H9 (cell line): Measurements from ENCODE around the gene SH3BP5. TPM values are rescaled to one million over a fixed set of nuclear protein-coding genes. Genes with fewer than 3 reads are reported as not detected.

Source experiments
- DNase-seq: peaks from one replicate; pipeline ENCODE4 v3.0.0-alpha.2; 2017
- H2AFZ ChIP-seq: one replicate; pipeline ENCODE4 v1.6.1; 2013; ENCODE audit warnings: mild to moderate bottlenecking, low read length, control low read depth, moderate library complexity
- H2AK5ac ChIP-seq: 2 replicates; pipeline ENCODE4 v1.6.1; 2013; ENCODE audit warnings: low read length, control low read depth, mixed read lengths; ENCODE audit not compliant: insufficient read length
- H2BK120ac ChIP-seq: one replicate; pipeline ENCODE4 v1.6.1; 2013; ENCODE audit warnings: low read depth, mild to moderate bottlenecking, low read length, control low read depth, inconsistent platforms; ENCODE audit not compliant: poor library complexity, severe bottlenecking
- H2BK12ac ChIP-seq: 2 replicates; pipeline ENCODE4 v1.6.1; 2013; ENCODE audit warnings: low read length, control low read depth, mixed read lengths, low read depth; ENCODE audit not compliant: insufficient read length
- H2BK15ac ChIP-seq: 2 replicates; pipeline ENCODE4 v1.6.1; 2013; ENCODE audit warnings: low read depth, low read length, control low read depth
- H2BK20ac ChIP-seq: one replicate; pipeline ENCODE4 v1.6.1; 2013; ENCODE audit warnings: low read depth, mild to moderate bottlenecking, low read length, control low read depth, inconsistent platforms; ENCODE audit not compliant: poor library complexity, severe bottlenecking
- H2BK5ac ChIP-seq: 2 replicates; pipeline ENCODE4 v1.6.1; 2013; ENCODE audit warnings: low read length, control low read depth, mixed read lengths; ENCODE audit not compliant: insufficient read length
- H3K14ac ChIP-seq: 2 replicates; pipeline ENCODE4 v1.6.1; 2013; ENCODE audit warnings: low read length, control low read depth; ENCODE audit not compliant: insufficient read depth
- H3K18ac ChIP-seq: 2 replicates; pipeline ENCODE4 v1.6.1; 2013; ENCODE audit warnings: low read depth, mild to moderate bottlenecking, mixed read lengths, low read length, control low read depth; ENCODE audit not compliant: insufficient read length
- H3K23ac ChIP-seq: 2 replicates; pipeline ENCODE4 v1.6.1; 2013; ENCODE audit warnings: low read length, control low read depth, mixed read lengths, low read depth; ENCODE audit not compliant: insufficient read length
- H3K23me2 ChIP-seq: 2 replicates; pipeline ENCODE4 v1.6.1; 2013; ENCODE audit warnings: low read depth, mild to moderate bottlenecking, mixed read lengths, low read length, control low read depth; ENCODE audit not compliant: insufficient read length, poor library complexity, severe bottlenecking
- H3K27ac ChIP-seq: 2 replicates; pipeline ENCODE4 v1.5.1; 2013; ENCODE audit warnings: low read length, control low read depth, mixed read lengths, low read depth; ENCODE audit not compliant: insufficient read length
- H3K27me3 ChIP-seq: 2 replicates; pipeline ENCODE4 v1.6.1; 2013; ENCODE audit warnings: low read length, control low read depth, inconsistent platforms; ENCODE audit not compliant: insufficient read depth
- H3K4ac ChIP-seq: 2 replicates; pipeline ENCODE4 v1.6.1; 2013; ENCODE audit warnings: low read depth, mild to moderate bottlenecking, control low read depth, inconsistent platforms, low read length, moderate library complexity
- H3K4me1 ChIP-seq: 2 replicates; pipeline ENCODE4 v1.6.1; 2013; ENCODE audit warnings: low read length, control low read depth, inconsistent platforms; ENCODE audit not compliant: insufficient read depth
- H3K4me2 ChIP-seq: 2 replicates; pipeline ENCODE4 v1.6.1; 2013; ENCODE audit warnings: low read length, control low read depth, mixed read lengths; ENCODE audit not compliant: insufficient read length, insufficient read depth
- H3K56ac ChIP-seq: 2 replicates; pipeline ENCODE4 v1.6.1; 2013; ENCODE audit warnings: low read depth, mild to moderate bottlenecking, mixed read lengths, low read length, control low read depth; ENCODE audit not compliant: insufficient read length
- H3K79me1 ChIP-seq: 2 replicates; pipeline ENCODE4 v1.6.1; 2013; ENCODE audit warnings: low read depth, mild to moderate bottlenecking, moderate library complexity, low read length, control low read depth, inconsistent platforms; ENCODE audit not compliant: insufficient read depth, poor library complexity, severe bottlenecking
- H3K79me2 ChIP-seq: 2 replicates; pipeline ENCODE4 v1.6.1; 2013; ENCODE audit warnings: low read length, control low read depth, inconsistent platforms; ENCODE audit not compliant: insufficient read depth
- H3K9ac ChIP-seq: 2 replicates; pipeline ENCODE4 v1.6.1; 2013; ENCODE audit warnings: low read length, control low read depth, mixed read lengths; ENCODE audit not compliant: insufficient read length; ENCODE audit errors: extremely low read depth
- H3K9me3 ChIP-seq: one replicate; pipeline ENCODE4 v1.6.1; 2013; ENCODE audit warnings: low read depth, low read length, inconsistent platforms; ENCODE audit not compliant: control insufficient read depth
- H3T11ph ChIP-seq: one replicate; pipeline ENCODE4 v1.6.1; 2013; ENCODE audit warnings: mild to moderate bottlenecking, low read length, control low read depth, inconsistent platforms
- H4K20me1 ChIP-seq: one replicate; pipeline ENCODE4 v1.6.1; 2013; ENCODE audit not compliant: control insufficient read depth, insufficient read length, insufficient read depth
- H4K5ac ChIP-seq: 2 replicates; pipeline ENCODE4 v1.6.1; 2013; ENCODE audit warnings: low read depth, mild to moderate bottlenecking, mixed read lengths, low read length, control low read depth; ENCODE audit not compliant: insufficient read length
- H4K8ac ChIP-seq: replicated peaks from 2 replicates; pipeline ENCODE4 v1.6.1; 2013; ENCODE audit warnings: low read length, control low read depth, mixed read lengths, low read depth; ENCODE audit not compliant: insufficient read length
- H4K91ac ChIP-seq: 2 replicates; pipeline ENCODE4 v1.6.1; 2013; ENCODE audit warnings: low read depth, mild to moderate bottlenecking, moderate library complexity, mixed read lengths, low read length, control low read depth; ENCODE audit not compliant: insufficient read length
- H3K27ac Mint-ChIP-seq, 3 experiments: 2 replicates in 2 of 3; 3 replicates in 1 of 3; pipeline ENCODE4 v1.8.0; 2020 to 2021; ENCODE audit warnings: mixed read lengths in 3 of 3, mild to moderate bottlenecking in 1 of 3, moderate library complexity in 1 of 3
- H3K27me3 Mint-ChIP-seq: 2 replicates; pipeline ENCODE4 v1.8.0; 2021; ENCODE audit warnings: low read depth, mild to moderate bottlenecking, moderate library complexity, mixed read lengths
- H3K36me3 Mint-ChIP-seq, 3 experiments: 2 replicates in 2 of 3; 3 replicates in 1 of 3; pipeline ENCODE4 v1.8.0; 2020 to 2021; ENCODE audit warnings: low read depth in 3 of 3, mixed read lengths in 3 of 3; ENCODE audit not compliant: insufficient read depth in 1 of 3
- H3K4me1 Mint-ChIP-seq, 2 experiments: 2 replicates each; pipeline ENCODE4 v1.8.0; 2020; ENCODE audit warnings: mixed read lengths in 2 of 2
- H3K4me3 Mint-ChIP-seq, 2 experiments: 2 replicates in 1 of 2; 3 replicates in 1 of 2; pipeline ENCODE4 v1.8.0; 2020 to 2021; ENCODE audit warnings: mild to moderate bottlenecking in 2 of 2, mixed read lengths in 2 of 2, moderate library complexity in 1 of 2
- H3K9me3 Mint-ChIP-seq, 2 experiments: 2 replicates in 1 of 2; 3 replicates in 1 of 2; pipeline ENCODE4 v1.8.0; 2020; ENCODE audit warnings: mild to moderate bottlenecking in 2 of 2, mixed read lengths in 2 of 2, moderate library complexity in 1 of 2
- WGBS: extraction: QIAGEN DNeasy Blood & Tissue Kit; methylation state at CpG from one replicate; pipeline ENCODE4 v1.1.7; 2013; ENCODE audit warnings: missing lambda C conversion rate, low lambda C conversion rate, mixed read lengths; ENCODE audit not compliant: insufficient read length; ENCODE audit errors: extremely low coverage; 5-methylcytosine and 5-hydroxymethylcytosine counted together
- total RNA-seq: library from RNA; stranded (reverse); gene quantifications from 2 replicates; pipeline ENCODE4 v1.2.1, GENCODE V29; 2021
- TF ChIP-seq, protein P1 (sequence below): fragments of 200-600 bp; sonication (generic); conservative IDR thresholded peaks from 3 replicates; pipeline ENCODE4 v1.8.0; 2021; ENCODE audit warnings: antibody characterized with exemption, mild to moderate bottlenecking

SH3BP5 gene
- total RNA-seq, 1 experiment from 2014 or later: 6.8 TPM

DNA sequence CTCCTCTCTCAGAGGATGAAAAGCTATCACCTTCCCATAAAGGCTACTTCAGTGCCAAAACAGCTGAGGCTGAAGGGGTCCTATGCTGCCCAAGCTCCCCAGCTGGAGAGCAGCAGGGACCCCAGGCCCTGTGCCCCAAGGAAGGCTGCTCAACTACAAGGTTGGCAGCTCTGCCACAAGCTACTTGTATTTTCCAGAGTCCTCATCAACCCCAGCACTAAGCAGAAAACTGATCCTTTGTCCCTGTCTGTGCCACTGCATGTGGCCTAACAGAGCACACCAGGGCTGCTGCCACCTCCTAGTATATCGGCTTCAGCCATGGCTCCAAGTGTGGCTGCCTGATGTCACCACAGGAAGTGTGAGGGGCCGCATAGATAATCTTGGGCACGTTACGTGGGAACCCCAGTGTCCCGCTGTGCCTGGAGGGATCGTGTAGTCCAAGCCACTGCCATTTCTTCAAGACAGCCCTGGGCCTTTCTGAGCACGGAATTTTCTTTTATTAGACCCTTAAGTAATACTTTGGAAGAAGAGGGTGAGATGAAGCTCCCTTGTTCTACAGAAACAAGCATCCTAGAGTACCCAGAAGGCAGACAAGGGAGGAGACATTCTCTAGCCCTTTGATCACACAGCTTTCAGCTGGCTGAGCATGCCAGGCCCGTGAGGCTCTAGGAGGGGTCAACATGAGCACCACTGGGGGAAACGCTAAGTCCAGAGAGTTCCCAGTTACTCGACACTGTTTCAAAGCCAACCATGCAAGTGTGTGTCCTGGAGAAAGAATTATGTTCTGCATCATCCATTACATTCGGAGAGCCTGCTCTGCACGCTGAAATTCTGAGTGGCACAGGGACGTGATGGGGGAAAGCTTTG is 65.6 kb downstream of the SH3BP5 start:
- TF ChIP-seq, protein P1, sequence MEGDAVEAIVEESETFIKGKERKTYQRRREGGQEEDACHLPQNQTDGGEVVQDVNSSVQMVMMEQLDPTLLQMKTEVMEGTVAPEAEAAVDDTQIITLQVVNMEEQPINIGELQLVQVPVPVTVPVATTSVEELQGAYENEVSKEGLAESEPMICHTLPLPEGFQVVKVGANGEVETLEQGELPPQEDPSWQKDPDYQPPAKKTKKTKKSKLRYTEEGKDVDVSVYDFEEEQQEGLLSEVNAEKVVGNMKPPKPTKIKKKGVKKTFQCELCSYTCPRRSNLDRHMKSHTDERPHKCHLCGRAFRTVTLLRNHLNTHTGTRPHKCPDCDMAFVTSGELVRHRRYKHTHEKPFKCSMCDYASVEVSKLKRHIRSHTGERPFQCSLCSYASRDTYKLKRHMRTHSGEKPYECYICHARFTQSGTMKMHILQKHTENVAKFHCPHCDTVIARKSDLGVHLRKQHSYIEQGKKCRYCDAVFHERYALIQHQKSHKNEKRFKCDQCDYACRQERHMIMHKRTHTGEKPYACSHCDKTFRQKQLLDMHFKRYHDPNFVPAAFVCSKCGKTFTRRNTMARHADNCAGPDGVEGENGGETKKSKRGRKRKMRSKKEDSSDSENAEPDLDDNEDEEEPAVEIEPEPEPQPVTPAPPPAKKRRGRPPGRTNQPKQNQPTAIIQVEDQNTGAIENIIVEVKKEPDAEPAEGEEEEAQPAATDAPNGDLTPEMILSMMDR: no peak
- no peaks in the 10 kb centered on the region for H3K9me3 Mint-ChIP-seq

More for the DNA sequence above, 65.6 kb downstream of the SH3BP5 start:
- DNase-seq: no peak
- H3K27me3 Mint-ChIP-seq: no peaks in the 10 kb centered on the region
- H2BK5ac ChIP-seq: no peak overlapping the region
- no peaks in the 10 kb centered on the region for H3K27me3 ChIP-seq
- no peaks in the 10 kb centered on the region for H3K9me3 ChIP-seq
- no peak overlapping the region for H3K9ac ChIP-seq
- H2BK120ac ChIP-seq: no peak overlapping the region
- no peaks in the 10 kb centered on the region for H3K4me1 ChIP-seq
- no peak overlapping the region for H3K4me3 Mint-ChIP-seq
- no peak overlapping the region for H3K56ac ChIP-seq
- H2BK15ac ChIP-seq: no peak overlapping the region
- no peak overlapping the region for H4K91ac ChIP-seq
- no peak overlapping the region for H4K5ac ChIP-seq
- H4K20me1 ChIP-seq: no peaks in the 10 kb centered on the region
- no peaks in the 10 kb centered on the region; a peak in 1 of 7 replicates for H3K36me3 Mint-ChIP-seq
- no peak overlapping the region for H3K27ac ChIP-seq
- peaks cover 0 to 7% of the 10 kb centered on the region in 2 experiments; a peak in 2 of 4 replicates for H3K4me1 Mint-ChIP-seq
- H3K79me1 ChIP-seq: no peaks in the 10 kb centered on the region
- H2BK12ac ChIP-seq: no peak overlapping the region
- H3K79me2 ChIP-seq: no peaks in the 10 kb centered on the region
- no CpG with 5 or more reads among the region's 13 CpGs for WGBS
- H3T11ph ChIP-seq: no peak overlapping the region
- no peak overlapping the region for H3K18ac ChIP-seq
- no peak overlapping the region for H3K4me2 ChIP-seq
- H3K27ac Mint-ChIP-seq: no peak overlapping the region; a peak in 2 of 7 replicates
- no peak overlapping the region for H3K4ac ChIP-seq
- no peak overlapping the region for H3K23ac ChIP-seq
- H2AFZ ChIP-seq: no peak overlapping the region
- no peaks in the 10 kb centered on the region for H3K23me2 ChIP-seq
- H4K8ac ChIP-seq: no peak overlapping the region
- no peak overlapping the region for H2AK5ac ChIP-seq
- no peak overlapping the region for H2BK20ac ChIP-seq
- no peak overlapping the region for H3K14ac ChIP-seq
